HG03457 (cell line): ENCODE results near the gene CHRDL2.

ENCODE experiments used
- ATAC-seq: cut with Tn5 transposase; IDR thresholded peaks from one replicate; pipeline ENCODE4 v1.9.1; 2021; ENCODE audit warnings: moderate number of reproducible peaks; ENCODE audit not compliant: unreplicated experiment

Gene CHRDL2

DNA sequence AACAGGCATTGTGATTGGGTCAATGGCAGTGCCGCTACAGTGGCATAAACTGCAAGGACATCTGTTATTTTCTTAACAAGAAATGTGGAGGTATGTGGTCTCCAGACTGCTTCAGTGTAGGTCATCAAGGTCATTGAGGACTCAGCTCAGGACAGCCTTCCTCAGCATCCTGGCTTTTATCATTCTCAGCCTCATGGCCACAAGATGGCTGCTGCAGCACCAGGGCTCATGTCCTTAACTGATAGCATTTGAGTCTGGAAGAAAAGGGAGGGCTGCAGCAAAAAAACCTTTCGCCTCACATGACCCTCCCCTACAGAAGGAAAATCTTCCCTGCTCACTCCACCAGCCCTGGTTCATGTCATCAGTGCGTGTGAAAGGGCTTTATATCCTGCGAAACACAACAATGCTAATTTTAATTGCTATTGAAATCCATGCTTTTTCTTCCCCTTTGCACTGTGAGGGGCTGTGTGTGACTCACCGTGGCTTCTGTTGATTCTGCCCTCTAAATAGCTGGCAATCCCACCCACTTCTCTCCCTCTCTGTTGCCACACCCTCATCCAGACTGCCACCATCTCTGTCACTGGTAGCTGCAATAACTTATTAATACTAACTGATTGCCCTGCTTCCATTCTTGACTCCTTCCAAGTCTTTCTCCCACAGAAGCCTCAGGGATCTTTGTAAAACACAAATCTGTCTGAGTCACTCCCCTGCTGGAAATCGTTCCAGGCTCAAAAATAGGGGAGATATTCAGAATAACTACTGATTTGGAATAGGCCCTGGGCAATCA is 43.8 kb downstream of the CHRDL2 start:
- ATAC-seq, result no peak

GRCh38 chr11:74686792-74687191 is 44.4 kb downstream of the CHRDL2 start:
- no peak for ATAC-seq

- ATAC-seq, result no peak
Measured at GRCh38 chr11:74685905-74686304, 45.3 kb downstream of the CHRDL2 start.

DNA sequence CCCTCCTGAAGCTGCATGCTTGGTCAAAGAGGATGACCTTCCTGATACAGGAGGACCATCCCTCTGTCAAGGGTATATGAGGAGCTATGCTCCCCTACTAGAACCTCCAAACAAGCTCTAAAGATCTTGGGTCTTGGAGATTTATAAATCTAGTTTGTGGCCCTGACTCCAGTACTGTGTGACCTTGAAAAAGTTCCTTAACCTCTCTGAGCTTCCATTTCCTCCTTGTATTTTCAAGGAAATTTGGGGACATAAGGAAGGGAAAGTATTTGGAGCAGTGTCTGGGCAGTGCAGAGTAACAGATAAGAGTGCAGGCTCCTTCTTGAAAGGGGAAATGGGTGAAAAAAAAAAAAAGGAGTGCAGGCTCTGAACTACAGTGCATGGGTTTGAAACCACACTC is 45.9 kb downstream of the CHRDL2 start:
- no peak for ATAC-seq

DNA sequence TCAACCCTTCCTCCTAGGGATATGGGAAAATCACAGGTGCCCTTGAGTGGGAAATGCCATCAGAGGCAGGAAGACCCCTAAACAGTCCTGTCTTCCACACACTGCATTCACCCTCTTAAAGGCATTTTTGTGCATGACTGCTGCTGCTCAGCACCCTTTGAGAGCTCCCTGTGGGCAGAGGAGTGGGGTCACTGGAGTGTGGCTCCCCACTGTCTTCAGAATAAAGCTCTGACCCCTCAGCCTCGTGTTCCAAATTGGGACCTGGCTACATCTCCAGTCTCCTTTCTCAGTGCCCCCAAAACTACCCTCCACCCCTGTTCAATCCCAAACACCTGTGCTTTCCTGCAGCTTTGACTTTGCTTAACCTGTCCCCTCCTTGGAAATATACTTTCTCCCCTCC is 46.6 kb downstream of the CHRDL2 start:
- ATAC-seq, result no peak

DNA sequence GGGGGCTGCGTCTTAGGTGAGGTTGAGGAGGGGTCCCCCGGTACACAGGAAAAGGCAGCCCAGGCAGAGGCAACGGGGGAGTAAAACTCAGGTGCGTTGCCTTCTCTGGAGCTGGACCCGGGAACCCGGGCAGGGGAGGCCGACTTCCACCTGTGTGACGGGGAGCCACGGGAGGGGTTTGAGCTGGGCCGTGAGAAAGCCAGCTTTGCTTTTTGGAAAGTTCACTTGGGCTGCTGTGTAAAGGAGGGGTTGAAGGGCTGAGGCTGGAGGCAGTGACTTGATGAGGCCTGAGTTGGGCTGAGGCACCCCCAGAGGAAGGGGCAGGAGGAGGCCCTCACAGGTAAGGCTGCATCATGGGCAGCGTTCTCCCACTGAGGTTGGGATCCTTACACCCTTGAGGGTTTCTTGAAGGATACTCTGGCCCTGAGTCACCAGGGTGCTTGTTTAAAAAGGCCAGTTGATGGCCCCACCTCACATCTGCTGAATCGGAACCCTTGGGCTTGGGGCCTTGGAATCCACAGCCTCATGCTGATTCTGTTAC is 47.2 kb downstream of the CHRDL2 start:
- no peak for ATAC-seq

DNA sequence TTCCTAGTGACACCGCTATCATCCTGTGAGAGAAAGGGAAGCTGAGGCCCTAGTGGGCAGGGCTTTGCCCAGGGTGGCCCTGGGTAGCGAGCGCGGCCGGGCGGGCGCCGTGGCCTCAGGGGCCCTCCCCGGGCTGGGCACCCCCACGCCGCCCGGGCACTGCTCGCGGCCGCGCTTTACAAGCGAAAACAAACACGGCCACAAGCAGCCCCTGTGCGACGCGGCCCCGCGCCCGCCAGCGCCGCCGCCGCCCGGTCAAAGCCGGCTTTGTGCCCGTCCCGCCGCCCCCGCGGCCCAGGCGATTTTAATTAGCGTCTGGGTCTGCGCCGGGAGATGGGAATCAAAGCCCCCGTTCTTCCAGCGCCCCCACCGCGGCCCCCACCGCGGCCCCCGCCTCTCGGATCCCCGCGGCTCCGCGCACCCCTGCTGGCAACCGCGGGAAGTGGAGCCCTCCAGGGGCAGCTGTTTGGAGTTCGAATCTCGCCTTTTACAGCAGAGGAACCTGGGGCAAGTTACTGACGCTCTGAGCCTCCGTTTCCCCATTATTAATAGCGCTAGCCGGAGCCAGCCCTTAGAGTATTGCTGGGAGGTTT is 47.9 kb downstream of the CHRDL2 start:
- no peak for ATAC-seq

DNA sequence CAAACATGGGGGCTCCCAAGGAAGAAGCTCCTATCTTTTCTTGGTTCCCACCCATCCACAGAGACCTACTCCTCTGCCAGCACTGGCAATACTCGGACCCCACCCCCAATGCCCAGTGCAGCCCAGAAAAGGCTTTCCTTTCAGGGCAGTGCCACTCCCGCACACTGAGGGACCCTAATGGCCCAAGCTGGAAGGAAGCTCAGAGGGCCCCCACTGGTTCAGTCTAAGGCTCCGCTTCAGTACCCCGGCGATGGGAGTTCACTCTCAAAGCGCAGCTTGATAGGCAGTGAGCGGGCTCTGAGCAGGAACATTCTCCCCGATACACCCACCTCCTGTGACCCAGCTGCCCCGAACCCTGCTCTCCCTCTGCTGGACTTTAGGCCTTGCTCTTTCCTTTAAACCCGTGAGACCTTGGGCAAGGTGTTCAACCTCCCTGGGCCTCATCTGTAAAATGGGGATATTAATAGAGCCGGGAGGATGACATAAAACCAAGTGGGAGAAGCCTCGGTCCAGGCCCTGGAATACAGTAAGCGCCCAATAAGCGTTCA is 48.4 kb downstream of the CHRDL2 start:
- ATAC-seq, result no peak

- no peak for ATAC-seq
Measured at GRCh38 chr11:74681686-74682651, 49.3 kb downstream of the CHRDL2 start.

DNA sequence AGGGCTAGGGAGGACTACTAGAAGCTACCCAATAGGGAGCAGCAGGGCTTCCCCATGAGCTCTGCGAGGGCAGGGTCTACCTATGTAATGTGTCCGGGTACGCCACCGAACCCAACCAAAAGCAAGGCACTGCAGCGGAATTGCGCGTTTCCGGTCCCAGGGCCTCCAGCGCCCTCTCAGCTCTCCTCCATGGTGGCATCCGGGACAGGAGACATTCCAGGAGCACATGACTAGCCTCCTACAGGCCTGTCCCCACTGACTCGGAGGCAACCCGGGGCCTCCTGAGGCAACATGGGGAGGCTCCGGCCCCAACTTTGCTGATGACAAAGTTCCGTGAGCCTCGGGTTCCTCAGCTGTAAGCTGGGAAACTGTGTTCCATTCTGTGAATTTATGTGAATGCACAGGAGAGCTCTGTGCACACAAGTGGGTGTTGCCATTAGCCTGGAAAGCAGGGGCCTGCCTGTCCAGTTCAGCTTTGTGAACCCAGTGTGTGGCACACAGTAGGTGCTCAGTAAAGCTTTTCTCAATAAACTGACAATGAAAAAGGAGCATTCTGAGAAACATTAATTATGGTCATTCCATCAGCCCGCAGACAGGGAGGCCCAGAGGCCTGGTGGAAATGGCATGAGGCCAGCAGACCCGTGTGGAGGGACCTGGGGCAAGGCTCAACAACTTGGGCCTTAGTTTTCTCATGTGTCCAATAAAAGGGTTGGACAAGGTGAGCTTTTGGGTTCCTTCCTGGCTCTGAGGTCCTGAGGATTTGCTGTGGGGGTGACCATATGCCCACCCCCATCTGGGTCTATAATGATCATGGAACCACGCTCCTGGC is 50.3 kb downstream of the CHRDL2 start:
- no peak for ATAC-seq

GRCh38 chr11:74680035-74680671 is 51.1 kb downstream of the CHRDL2 start:
- no peak for ATAC-seq

GRCh38 chr11:74679513-74679865 is 51.7 kb downstream of the CHRDL2 start:
- ATAC-seq, result no peak

DNA sequence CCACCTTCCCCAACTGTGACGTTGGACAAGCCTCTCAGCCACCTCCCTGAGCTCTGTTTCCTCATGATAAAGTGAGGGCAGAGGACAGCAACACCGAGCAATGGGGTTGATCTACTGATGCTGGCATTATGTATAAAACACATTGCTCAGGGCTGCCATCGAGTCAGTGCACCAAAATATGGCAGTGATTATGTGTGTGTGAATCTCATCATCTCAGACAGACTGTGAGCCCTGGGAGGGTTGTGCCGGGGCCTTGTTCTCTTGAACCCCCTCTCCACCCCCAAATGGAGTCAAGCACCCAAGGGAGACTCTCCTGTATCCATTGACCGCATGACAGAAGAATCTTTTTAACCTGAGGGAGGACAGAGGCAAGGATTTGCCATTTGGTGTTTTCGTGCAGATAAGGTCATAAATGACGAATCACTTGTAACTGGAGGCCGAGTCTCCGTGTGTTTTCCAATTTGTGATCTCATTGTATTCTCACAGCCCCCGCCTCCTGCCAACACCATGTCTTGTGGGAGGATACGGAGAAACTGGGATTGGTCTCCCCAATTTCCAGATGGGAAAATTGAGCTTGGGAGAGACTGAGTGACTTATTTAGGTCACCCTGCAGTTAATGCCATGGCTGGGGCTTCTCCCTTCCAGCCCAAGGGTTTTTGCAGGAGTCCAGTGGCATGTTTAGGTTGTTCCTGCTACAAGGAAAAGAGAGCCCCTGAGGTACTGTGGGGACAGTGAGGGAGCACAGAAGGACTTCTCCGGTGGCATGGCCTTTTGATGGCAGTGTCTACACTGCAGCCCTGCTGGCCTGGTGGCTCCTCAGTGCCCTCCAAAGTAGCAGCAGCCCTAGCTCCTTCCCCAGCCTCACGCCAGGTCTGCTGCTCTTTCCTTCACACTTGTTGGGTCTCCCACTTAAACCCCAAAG is 52.4 kb downstream of the CHRDL2 start:
- no peak for ATAC-seq

DNA sequence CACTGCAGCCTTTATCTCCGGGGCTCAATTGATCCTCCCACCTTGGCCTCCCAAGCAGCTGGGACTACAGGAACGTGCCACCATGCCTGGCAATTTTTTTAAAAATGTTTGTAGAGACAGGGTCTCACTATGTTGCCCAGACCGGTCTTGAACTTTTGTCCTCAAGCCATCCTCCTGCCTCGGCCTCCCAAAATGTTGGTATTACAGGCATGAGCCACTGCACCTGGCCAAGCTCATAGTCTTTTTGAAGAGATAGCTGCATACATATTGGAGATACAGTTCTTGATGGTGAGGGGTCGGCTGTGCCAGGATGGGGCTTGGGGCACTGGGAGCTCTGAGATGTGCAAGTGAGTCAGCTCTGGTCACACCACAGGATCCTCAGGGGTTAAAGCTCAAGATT is 53.2 kb downstream of the CHRDL2 start:
- no peak for ATAC-seq

GRCh38 chr11:74677131-74677530 is 54.1 kb downstream of the CHRDL2 start:
- no peak for ATAC-seq

DNA sequence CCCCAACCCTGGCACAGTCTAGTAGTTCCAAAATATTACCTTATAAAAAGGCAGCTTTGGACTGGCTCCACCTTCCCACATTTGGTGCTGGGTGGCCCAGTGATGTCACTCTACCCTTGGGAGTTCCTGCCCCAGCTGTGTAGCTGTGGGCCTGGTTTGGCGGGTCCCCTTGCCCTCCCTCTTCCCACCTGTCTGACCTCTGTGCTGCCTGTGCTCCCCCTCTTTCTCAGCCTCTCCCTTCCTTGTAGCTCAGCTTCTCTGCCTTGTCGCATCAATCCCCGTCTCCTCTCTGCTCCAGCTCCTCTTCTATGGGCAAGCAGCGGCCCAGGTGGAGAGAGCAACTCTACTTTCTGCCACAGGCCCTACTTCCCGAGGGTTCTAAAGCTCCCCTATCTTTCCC is 54.6 kb downstream of the CHRDL2 start:
- no peak for ATAC-seq

- no peak for ATAC-seq
Measured at GRCh38 chr11:74675761-74676160, 55.5 kb downstream of the CHRDL2 start.

GRCh38 chr11:74673693-74674360 is 57.4 kb downstream of the CHRDL2 start:
- ATAC-seq, result no peak
